ENCODE results near the gene INPP5D.

The INPP5D gene

DNA sequence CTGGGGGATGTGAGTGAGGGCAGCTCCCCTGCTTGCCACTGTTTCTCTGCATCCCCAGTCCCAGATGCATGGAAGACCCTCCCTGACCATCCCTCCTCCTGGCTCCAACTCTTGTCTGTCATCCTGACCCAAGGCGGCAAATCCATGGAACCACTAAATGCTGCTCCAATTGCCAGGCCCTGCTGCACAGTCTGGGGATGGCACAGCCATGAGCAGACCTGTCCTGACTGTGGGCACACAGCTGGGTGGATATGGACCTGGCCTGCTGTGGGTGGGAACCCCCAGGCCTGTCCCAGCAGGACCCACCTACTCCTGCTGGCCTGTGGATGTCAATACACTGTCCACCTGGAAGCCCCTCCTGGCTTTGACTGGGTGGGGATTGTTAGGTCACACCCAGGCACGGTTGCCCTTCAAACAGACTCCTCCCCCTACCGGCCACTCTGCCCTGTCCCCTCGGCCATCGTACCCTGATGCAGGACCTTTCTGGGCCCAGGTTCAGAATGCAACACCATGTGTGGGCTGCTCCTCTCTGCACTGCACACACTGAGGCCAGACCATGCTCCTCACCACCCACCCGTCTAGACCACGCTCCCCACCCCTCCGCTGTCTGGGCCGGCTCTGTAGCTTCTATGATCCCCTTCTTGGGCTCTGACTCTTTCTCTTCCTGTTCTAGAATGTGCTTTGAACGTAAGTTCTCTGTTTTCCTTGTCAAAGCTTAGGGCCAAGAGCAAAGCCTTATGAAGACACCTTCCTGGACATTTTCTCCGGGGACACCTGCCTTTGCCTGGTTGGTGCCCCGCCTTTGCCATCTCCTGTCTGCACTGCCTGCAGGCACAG is 57.9 kb downstream of the INPP5D start:
- H3K4me2 ChIP-seq (ENCODE audit: low read depth, low read length, poor library complexity, severe bottlenecking), result no peak overlapping the region
- H3F3A ChIP-seq (ENCODE audit: insufficient read depth), result no peaks in the 10 kb centered on the region; the same call in 1 of the 2 replicates
- H2AFZ ChIP-seq (ENCODE audit: low read depth, low read length, severe bottlenecking), result no peak overlapping the region
- H3K27ac ChIP-seq (ENCODE audit: low read depth, low read length), result no peak overlapping the region
- no peaks in the 10 kb centered on the region for H3K27me3 ChIP-seq (ENCODE audit: low read length)
- H3K9me2 ChIP-seq (replicated peaks; ENCODE audit: insufficient read depth, low read length), result no peaks in the 10 kb centered on the region
- no peak overlapping the region for H3K9ac ChIP-seq (ENCODE audit: low read length)
- peaks cover 83% of the 10 kb centered on the region for H3K79me2 ChIP-seq (ENCODE audit: insufficient read depth, low read length)
- H3K36me3 ChIP-seq (ENCODE audit: low read length), result 0 out of 2 replicates have a peak, but pooled peaks cover 2% of the 10 kb centered on the region
- no peak overlapping the region for H3K4me3 ChIP-seq (ENCODE audit: insufficient read depth, low read length, poor library complexity, severe bottlenecking)
- H3K9me3 ChIP-seq (ENCODE audit: insufficient read depth, low read length), result no peaks in the 10 kb centered on the region
- H4K20me1 ChIP-seq (ENCODE audit: low read depth, low read length), result no peaks in the 10 kb centered on the region
- no peak for TF ChIP-seq EZH2phosphoT487 (conservative IDR thresholded peaks at IDR 0.05; ENCODE audit: low read length)
- TF ChIP-seq, protein P1, sequence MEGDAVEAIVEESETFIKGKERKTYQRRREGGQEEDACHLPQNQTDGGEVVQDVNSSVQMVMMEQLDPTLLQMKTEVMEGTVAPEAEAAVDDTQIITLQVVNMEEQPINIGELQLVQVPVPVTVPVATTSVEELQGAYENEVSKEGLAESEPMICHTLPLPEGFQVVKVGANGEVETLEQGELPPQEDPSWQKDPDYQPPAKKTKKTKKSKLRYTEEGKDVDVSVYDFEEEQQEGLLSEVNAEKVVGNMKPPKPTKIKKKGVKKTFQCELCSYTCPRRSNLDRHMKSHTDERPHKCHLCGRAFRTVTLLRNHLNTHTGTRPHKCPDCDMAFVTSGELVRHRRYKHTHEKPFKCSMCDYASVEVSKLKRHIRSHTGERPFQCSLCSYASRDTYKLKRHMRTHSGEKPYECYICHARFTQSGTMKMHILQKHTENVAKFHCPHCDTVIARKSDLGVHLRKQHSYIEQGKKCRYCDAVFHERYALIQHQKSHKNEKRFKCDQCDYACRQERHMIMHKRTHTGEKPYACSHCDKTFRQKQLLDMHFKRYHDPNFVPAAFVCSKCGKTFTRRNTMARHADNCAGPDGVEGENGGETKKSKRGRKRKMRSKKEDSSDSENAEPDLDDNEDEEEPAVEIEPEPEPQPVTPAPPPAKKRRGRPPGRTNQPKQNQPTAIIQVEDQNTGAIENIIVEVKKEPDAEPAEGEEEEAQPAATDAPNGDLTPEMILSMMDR (IDR thresholded peaks at IDR 0.05; ENCODE audit: insufficient read depth, low read length, poor library complexity, severe bottlenecking), result no peak

DNA sequence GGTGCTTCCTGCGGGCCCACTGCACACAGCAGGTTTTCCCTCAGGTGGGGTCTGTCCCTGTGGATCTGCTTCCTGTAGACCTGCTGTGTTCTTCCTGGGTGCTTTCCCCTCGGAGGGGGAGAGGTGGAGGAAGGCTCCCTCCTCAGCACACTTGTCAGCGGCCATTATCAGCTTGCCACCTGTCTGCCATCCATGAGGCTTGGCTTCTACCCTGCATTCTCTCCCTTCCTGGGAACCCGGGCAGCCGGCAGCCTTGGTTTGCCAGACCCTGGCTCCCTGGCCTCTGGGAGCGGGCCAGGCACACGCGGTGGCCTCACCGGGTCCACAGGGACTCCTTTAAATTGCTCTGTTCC is 58.5 kb downstream of the INPP5D start:
- H3K9me2 ChIP-seq (replicated peaks; ENCODE audit: insufficient read depth, low read length), result no peaks in the 10 kb centered on the region

DNA sequence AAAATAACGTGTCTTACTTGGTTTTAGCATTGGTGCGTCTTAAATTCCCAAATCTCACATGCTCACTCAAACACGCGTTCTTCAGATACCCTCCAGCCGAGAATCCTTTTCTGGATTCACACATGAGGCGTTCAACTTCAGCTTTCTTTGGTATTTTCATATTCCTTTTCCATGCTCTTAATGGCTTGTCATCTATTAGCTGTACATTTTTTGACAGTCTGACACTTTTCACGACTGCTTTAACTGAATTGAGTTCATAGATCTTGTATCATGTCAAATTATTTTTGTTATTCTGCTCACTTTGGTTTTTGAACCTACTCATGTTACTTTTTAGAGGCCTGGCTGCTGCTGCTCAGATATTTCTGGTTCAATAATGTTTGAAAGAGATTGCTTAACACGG is 59.0 kb downstream of the INPP5D start:
- TF ChIP-seq, protein P1 (IDR thresholded peaks at IDR 0.05; ENCODE audit: insufficient read depth, low read length, poor library complexity, severe bottlenecking), result no peak
- no peak for TF ChIP-seq EZH2phosphoT487 (conservative IDR thresholded peaks at IDR 0.05; ENCODE audit: low read length)
- H3K79me2 ChIP-seq (ENCODE audit: insufficient read depth, low read length), result peaks cover 73% of the 10 kb centered on the region
- H2AFZ ChIP-seq (ENCODE audit: low read depth, low read length, severe bottlenecking), result no peak overlapping the region
- H4K20me1 ChIP-seq (ENCODE audit: low read depth, low read length), result no peaks in the 10 kb centered on the region
- H3K36me3 ChIP-seq (ENCODE audit: low read length), result peaks cover 9% of the 10 kb centered on the region; the same call in 1 of the 2 replicates
- H3K4me3 ChIP-seq (ENCODE audit: insufficient read depth, low read length, poor library complexity, severe bottlenecking), result no peak overlapping the region
- H3K4me2 ChIP-seq (ENCODE audit: low read depth, low read length, poor library complexity, severe bottlenecking), result no peak overlapping the region
- no peaks in the 10 kb centered on the region for H3K27me3 ChIP-seq (ENCODE audit: low read length)
- H3K9me2 ChIP-seq (replicated peaks; ENCODE audit: insufficient read depth, low read length), result no peaks in the 10 kb centered on the region
- no peak overlapping the region for H3K27ac ChIP-seq (ENCODE audit: low read depth, low read length)
- H3F3A ChIP-seq (ENCODE audit: insufficient read depth), result peaks cover 3% of the 10 kb centered on the region
- no peak overlapping the region for H3K9ac ChIP-seq (ENCODE audit: low read length)
- H3K9me3 ChIP-seq (ENCODE audit: insufficient read depth, low read length), result no peaks in the 10 kb centered on the region

More for the DNA sequence above, 58.5 kb downstream of the INPP5D start:
- no peaks in the 10 kb centered on the region for H3K27me3 ChIP-seq (ENCODE audit: low read length)
- no peak overlapping the region for H3K4me3 ChIP-seq (ENCODE audit: insufficient read depth, low read length, poor library complexity, severe bottlenecking)
- H3K9me3 ChIP-seq (ENCODE audit: insufficient read depth, low read length), result no peaks in the 10 kb centered on the region
- H3K36me3 ChIP-seq (ENCODE audit: low read length), result peaks cover 8% of the 10 kb centered on the region; the same call in 1 of the 2 replicates
- H2AFZ ChIP-seq (ENCODE audit: low read depth, low read length, severe bottlenecking), result no peak overlapping the region
- no peaks in the 10 kb centered on the region; the same call in 1 of the 2 replicates for H3F3A ChIP-seq (ENCODE audit: insufficient read depth)
- no peak overlapping the region for H3K27ac ChIP-seq (ENCODE audit: low read depth, low read length)
- no peaks in the 10 kb centered on the region for H4K20me1 ChIP-seq (ENCODE audit: low read depth, low read length)
- no peak overlapping the region for H3K4me2 ChIP-seq (ENCODE audit: low read depth, low read length, poor library complexity, severe bottlenecking)
- TF ChIP-seq, protein P1 (IDR thresholded peaks at IDR 0.05; ENCODE audit: insufficient read depth, low read length, poor library complexity, severe bottlenecking), result no peak
- TF ChIP-seq EZH2phosphoT487 (conservative IDR thresholded peaks at IDR 0.05; ENCODE audit: low read length), result no peak
- peaks cover 77% of the 10 kb centered on the region for H3K79me2 ChIP-seq (ENCODE audit: insufficient read depth, low read length)
- no peak overlapping the region for H3K9ac ChIP-seq (ENCODE audit: low read length)

Data from SU-DHL-6 (cell line).